Body of pancreas (tissue), 4 donors: ENCODE measurements around the gene USP24.

ENCODE experiments used
- CTCF ChIP-seq, 7 experiments: fragments of 450-650 bp in 4 of 7; fragments of 200-600 bp in 3 of 7; sonication (generic) in 3 of 7; IDR thresholded peaks; one replicate each; pipeline ENCODE4 v1.5.1; 2016 to 2019; ENCODE audit warnings: antibody characterized with exemption in 7 of 7
- POLR2A ChIP-seq, 3 donors: fragments of 450-650 bp; IDR thresholded peaks; one replicate each; pipeline ENCODE4 v1.6.1; 2016; ENCODE audit warnings: antibody characterized with exemption in 3 of 3, mild to moderate bottlenecking in 2 of 3

GRCh38 chr1:55131801-55132200, 83.4 kb downstream of the USP24 start:
- TF ChIP-seq CTCF (IDR thresholded peaks at IDR 0.05) (no peak), POLR2A (IDR thresholded peaks at IDR 0.05) (no peak)
